Measurements from ENCODE around the gene PKNOX1.
"Not testable (repeated sequence)": the region's sequence is repeated elsewhere in the genome, so short reads cannot be mapped to it uniquely, and the experiment has no call there.

Gene PKNOX1, protein sequence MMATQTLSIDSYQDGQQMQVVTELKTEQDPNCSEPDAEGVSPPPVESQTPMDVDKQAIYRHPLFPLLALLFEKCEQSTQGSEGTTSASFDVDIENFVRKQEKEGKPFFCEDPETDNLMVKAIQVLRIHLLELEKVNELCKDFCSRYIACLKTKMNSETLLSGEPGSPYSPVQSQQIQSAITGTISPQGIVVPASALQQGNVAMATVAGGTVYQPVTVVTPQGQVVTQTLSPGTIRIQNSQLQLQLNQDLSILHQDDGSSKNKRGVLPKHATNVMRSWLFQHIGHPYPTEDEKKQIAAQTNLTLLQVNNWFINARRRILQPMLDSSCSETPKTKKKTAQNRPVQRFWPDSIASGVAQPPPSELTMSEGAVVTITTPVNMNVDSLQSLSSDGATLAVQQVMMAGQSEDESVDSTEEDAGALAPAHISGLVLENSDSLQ

GRCh38 chr21:42973991-42974831 lies at the start of gene PKNOX1:
Gene PKNOX1 (plus strand): TSS chr21:42974562. CDS start chr21:43004382, 29,820 bp downstream.
- DNase-seq (ENCODE audit: low spot score), result peak; percentile 99

DNA sequence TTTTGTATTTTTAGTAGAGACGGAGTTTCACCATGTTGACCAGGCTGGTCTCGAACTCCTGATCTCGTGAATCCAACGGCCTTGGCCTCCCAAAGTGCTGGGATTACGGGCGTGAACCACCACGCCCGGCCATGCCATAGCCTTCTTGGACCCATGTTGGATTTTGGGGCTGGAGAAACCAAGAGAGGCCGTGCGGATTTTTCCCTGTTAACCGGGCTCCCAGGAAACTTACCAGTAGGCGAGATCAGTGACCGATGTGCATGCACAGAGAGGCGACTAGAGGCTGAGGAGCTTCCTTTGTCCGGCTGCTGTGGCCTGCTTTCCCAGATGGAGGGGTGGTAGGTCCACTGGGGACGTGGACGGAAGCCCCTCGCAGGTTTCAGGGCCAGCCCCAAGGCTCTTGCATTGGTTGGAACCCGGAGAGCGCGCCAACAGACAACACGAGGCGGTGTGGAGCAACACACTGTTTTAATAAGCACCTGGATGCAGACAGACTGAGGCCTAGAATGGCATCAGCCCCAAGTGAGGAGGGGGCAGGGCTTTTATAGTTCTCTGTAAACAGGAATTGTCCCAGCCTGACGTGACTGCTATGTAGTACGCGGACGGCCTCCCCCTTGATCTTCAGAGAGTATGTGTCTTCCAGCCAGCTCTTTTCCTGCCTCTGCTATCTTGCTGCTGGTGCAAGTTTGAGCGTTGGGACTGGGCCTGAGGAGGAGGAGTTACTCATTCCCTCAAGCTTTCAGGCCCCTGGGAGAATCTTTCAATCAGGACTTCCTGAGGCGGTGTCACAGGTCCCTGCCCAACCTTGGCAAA lies 49.0 kb upstream of the PKNOX1 start, which contains the start of gene ERVH48-1:
Gene ERVH48-1 (minus strand): TSS at position 517 of the 813 bp plus-strand sequence. CDS start 6,624 bp downstream, outside the sequence.
- DNase-seq (ENCODE audit: low spot score), result peak; percentile 27

- DNase-seq (ENCODE audit: low spot score), result not testable (repeated sequence)
These were observed 46.7 kb upstream of the PKNOX1 start for GRCh38 chr21:42927474-42928200.

DNA sequence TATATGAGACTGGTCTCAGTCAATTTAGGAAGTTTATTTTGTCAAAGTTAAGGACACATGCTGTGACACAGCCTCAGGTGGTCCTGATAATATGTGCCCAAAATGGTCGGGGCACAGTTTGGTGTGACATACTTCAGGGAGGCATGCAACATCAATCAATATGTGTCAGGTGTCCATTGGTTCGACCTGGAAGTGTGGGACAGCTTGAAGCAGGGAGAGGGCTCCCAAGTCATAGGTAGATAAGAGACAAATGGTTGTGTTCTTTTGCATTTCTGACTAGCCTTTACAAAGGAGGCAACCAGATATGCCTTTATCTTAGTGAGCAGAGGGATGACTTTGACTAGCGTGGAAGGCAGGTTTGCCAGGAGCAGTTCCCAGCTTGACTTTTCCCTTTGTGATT lies 44.4 kb upstream of the PKNOX1 start:
- DNase-seq (ENCODE audit: low spot score), result no peak

GRCh38 chr21:42931560-42932235 lies 42.7 kb upstream of the PKNOX1 start:
- no peak for DNase-seq (ENCODE audit: low spot score)

- DNase-seq (ENCODE audit: low spot score), result not testable (repeated sequence)
These were observed 41.8 kb upstream of the PKNOX1 start for GRCh38 chr21:42932378-42933136.

DNA sequence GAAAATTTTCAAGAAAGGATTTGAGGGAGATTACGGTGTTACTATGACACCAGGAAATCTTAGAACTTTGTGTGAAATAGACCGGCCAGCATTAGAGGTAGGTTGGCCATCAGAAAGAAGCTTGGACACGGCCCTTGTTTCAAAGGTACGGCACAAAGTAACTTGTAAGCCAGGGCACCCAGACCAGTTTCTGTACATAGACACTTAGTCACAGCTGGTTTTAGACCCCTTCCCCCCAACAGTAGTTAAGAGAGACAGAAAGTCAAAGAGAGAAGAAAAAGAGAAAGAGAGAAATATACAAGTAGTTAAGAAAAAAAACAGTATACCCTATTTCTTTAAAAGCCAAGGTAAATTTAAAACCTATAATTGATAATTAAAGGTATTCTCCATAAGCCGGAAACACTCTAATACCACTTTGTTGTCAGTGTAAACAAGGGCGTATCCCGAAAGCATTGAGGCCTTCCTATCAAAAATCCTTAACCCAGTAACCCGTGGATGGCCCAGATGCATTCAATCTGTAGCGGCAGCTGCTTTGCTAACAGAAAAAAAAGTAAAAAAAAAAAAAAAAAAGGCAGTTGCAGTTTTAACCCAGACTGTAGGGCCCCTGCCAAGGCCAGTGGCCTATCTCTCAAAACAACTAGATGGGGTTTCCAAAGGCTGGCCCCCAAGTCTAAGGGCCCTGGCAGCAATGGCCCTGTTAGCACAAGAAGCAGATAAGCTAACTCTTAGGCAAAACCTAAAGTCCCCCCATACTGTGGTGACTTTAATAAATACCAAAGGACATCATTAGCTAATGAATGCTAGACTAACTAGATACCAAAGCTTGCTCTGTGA lies 41.0 kb upstream of the PKNOX1 start:
- DNase-seq (ENCODE audit: low spot score), result not testable (repeated sequence)

DNA sequence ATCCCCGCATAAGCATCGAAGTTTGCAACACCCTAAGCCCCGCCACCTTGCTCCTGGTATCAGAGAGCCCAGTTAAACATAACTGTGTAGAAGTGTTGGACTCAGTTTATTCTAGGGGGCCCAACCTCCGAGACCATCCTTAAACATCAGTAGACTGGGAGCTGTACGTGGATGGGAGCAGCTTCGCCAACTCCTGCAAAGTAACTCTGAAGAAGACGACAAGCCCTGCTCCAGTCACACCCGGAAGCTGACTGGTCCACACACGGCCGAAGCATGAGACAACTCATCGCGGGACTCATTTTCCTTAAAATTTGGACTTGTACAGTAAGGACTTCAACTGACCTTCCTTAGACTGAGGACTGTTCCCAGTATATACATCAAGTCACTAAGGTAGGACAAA lies 40.4 kb upstream of the PKNOX1 start:
- not testable (repeated sequence) for DNase-seq (ENCODE audit: low spot score)

- not testable (repeated sequence) for DNase-seq (ENCODE audit: low spot score)
These were observed 38.0 kb upstream of the PKNOX1 start for GRCh38 chr21:42936360-42936759.

GRCh38 chr21:42937034-42937940 lies 37.1 kb upstream of the PKNOX1 start:
- not testable (repeated sequence) for DNase-seq (ENCODE audit: low spot score)

- no peak for DNase-seq (ENCODE audit: low spot score)
These were observed 36.3 kb upstream of the PKNOX1 start for GRCh38 chr21:42937960-42938605.

- not testable (repeated sequence) for DNase-seq (ENCODE audit: low spot score)
These were observed 35.8 kb upstream of the PKNOX1 start for GRCh38 chr21:42938606-42938995.

DNA sequence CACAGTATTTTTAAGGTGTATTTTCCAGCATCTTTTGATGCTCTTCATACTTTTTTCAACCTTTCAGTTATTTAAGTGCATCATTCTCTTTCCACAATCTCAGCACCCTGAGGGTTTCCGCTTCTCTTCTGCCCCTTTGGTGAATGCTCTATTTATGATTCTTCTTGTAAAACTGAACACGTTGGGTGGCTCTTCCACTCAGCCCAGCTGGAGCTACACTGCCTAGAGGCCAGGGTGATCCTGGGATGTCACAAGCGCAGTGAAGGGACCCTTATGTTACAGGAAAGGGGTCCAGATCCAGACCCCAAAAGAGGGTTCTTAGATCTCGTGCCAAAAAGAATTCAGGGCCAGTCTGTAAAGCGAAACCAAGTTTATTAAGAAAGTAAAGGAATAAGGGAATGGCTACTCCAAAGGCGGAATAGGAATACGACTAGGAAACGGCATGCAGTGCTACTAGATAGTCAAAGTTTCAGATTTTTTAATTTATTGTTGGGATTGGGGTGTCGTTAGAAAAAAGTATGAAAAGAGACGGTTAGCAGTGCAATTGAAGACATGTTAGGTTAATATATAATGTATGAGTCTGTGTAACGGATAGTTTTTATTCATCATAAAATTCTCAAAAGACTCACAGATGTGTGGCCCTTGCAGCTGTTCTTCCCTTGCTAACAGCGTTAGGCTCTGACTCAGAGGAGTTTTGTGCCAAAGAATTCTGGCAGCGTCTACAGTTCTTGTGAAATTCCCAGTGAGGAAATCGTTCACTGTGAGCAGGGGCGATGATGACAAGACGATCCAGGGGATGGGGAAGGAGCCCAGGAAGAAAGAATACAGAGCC lies 34.6 kb upstream of the PKNOX1 start:
- no peak for DNase-seq (ENCODE audit: low spot score)

GRCh38 chr21:42941696-42942085 lies 32.7 kb upstream of the PKNOX1 start:
- DNase-seq (ENCODE audit: low spot score), result no peak

GRCh38 chr21:42942244-42942643 lies 32.1 kb upstream of the PKNOX1 start:
- DNase-seq (ENCODE audit: low spot score), result no peak

GRCh38 chr21:42949094-42949755 lies 25.1 kb upstream of the PKNOX1 start:
- DNase-seq (ENCODE audit: low spot score), result not testable (repeated sequence)

Measured in CD4-positive, alpha-beta T cell treated with Interleukin-6 at 100 ng/mL for 8 hours (primary cell).